Measurements from ENCODE around the gene ST3GAL3. TPM values are rescaled to one million over a fixed set of nuclear protein-coding genes. Genes with fewer than 3 reads are reported as not detected.
A peak's percentile ranks its signal among the peaks of the same experiment; 100 is the strongest.

Gene ST3GAL3
- total and polyA plus RNA-seq, 7 donors: 22.2 to 53.2 (median 44.5) TPM

- TF ChIP-seq CTCF (IDR thresholded peaks at IDR 0.05): no peak
- no peaks in the 10 kb centered on the region for H3K9me3 ChIP-seq
- H3K36me3 ChIP-seq (ENCODE audit: insufficient read depth in 1 of 2, low read depth in 1 of 2): peaks cover 0 to 34% of the 10 kb centered on the region in 2 donors
- ATAC-seq (peak in 1 of 4 donors; percentile 15), DNase-seq (peak; percentile 64 to 74)
- H3K27ac ChIP-seq: peak within 1 kb of the TSS; percentile 74
- peak within 1 kb of the TSS; percentile 94 for H3K4me3 ChIP-seq
- no peaks in the 10 kb centered on the region for H3K27me3 ChIP-seq (ENCODE audit: insufficient read depth in 3 of 3, low read length in 2 of 3)
- intact Hi-C loops (cut with DNase I): no loop called here
- peaks cover 35% of the 10 kb centered on the region for H3K4me1 ChIP-seq
- 7 to 18% (median 17%) methylated on average over 21 to 54 of the region's 54 CpGs for WGBS, 3 donors
Measured at GRCh38 chr1:43978551-43979260, 271.4 kb downstream of the ST3GAL3 start, which contains the start of gene B4GALT2. Gene B4GALT2, plus strand, starts transcription at chr1:43979210. Its CDS starts 1,951 bp downstream, at chr1:43981161.

GRCh38 chr1:43979261-43979527, 271.9 kb downstream of the ST3GAL3 start:
- intact Hi-C loops (cut with DNase I): no loop called here

GRCh38 chr1:43979528-43980254, 272.4 kb downstream of the ST3GAL3 start:
- Histone ChIP-seq H3K9me3 (no peaks in the 10 kb centered on the region), H3K4me1 (peaks cover 28% of the 10 kb centered on the region), H3K4me3 (peak overlapping the region; percentile 94), H3K27ac (peak overlapping the region; percentile 74), H3K36me3 (ENCODE audit: insufficient read depth in 1 of 2, low read depth in 1 of 2) (peaks cover 0 to 40% of the 10 kb centered on the region in 2 donors), H3K27me3 (ENCODE audit: insufficient read depth in 3 of 3, low read length in 2 of 3) (no peaks in the 10 kb centered on the region)
- no peak for TF ChIP-seq CTCF (IDR thresholded peaks at IDR 0.05)
- WGBS, 3 donors: 2 to 8% (median 3%) methylated on average over 21 to 45 of the region's 45 CpGs
- DNase-seq (peak; percentile 53 to 75), ATAC-seq (peak; percentile 11 to 19 (median 15))
- intact Hi-C loops (cut with DNase I): no loop called here

More at GRCh38 chr1:43979261-43979527, 271.9 kb downstream of the ST3GAL3 start:
- Histone ChIP-seq H3K4me3 (peak overlapping the region; percentile 94), H3K27ac (peak overlapping the region; percentile 74), H3K36me3 (ENCODE audit: insufficient read depth in 1 of 2, low read depth in 1 of 2) (peaks cover 0 to 35% of the 10 kb centered on the region in 2 donors), H3K27me3 (ENCODE audit: insufficient read depth in 3 of 3, low read length in 2 of 3) (no peaks in the 10 kb centered on the region), H3K9me3 (no peaks in the 10 kb centered on the region), H3K4me1 (peaks cover 30% of the 10 kb centered on the region)
- no peak for TF ChIP-seq CTCF (IDR thresholded peaks at IDR 0.05)
- DNase-seq (no peak), ATAC-seq (no peak)
- 0 to 2% (median 1%) methylated on average over 11 to 45 of the region's 45 CpGs for WGBS, 3 donors

GRCh38 chr1:43980255-43981134, 273.2 kb downstream of the ST3GAL3 start:
- Histone ChIP-seq H3K27ac (peak overlapping the region; percentile 74), H3K36me3 (ENCODE audit: insufficient read depth in 1 of 2, low read depth in 1 of 2) (peaks cover 0 to 44% of the 10 kb centered on the region in 2 donors)
- intact Hi-C loops (cut with DNase I): no loop called here

More at GRCh38 chr1:43980255-43981134, 273.2 kb downstream of the ST3GAL3 start:
- no peak for ATAC-seq
- no peak for DNase-seq
- Histone ChIP-seq H3K4me3 (peak overlapping the region; percentile 94), H3K4me1 (peaks cover 27% of the 10 kb centered on the region), H3K9me3 (no peaks in the 10 kb centered on the region), H3K27me3 (ENCODE audit: insufficient read depth in 3 of 3, low read length in 2 of 3) (no peaks in the 10 kb centered on the region)
- WGBS, 3 donors: 55 to 60% (median 57%) methylated on average over 13 of the region's 13 CpGs
- TF ChIP-seq CTCF (IDR thresholded peaks at IDR 0.05): no peak

Other genes with a start within 250 kb of the ST3GAL3 start
- 1 to 10 TPM; 1.9 to 8.9 (median 3.8) TPM for gene PTPRF, start 176.7 kb upstream of the ST3GAL3 start, total RNA-seq
- gene PTPRF, start 176.7 kb upstream of the ST3GAL3 start, polyA plus RNA-seq: 1 to 10 TPM in 1 of 3 donors, under 1 TPM in 2; 0.65 to 1.3 (median 0.93) TPM
- gene KDM4A, start 57.4 kb upstream of the ST3GAL3 start, total RNA-seq: 10 to 100 TPM; 10.4 to 15.5 (median 13.7) TPM
- gene KDM4A, start 57.4 kb upstream of the ST3GAL3 start, polyA plus RNA-seq: 10 to 100 TPM in 1 of 3 donors, 1 to 10 TPM in 2; 3.9 to 12.8 (median 4.5) TPM
- gene ARTN, start 226.3 kb downstream of the ST3GAL3 start, total RNA-seq: under 1 TPM in 3 of 4 donors, not detected in 1; 0.42 to 0.79 (median 0.71) TPM
- under 1 TPM; 0.05 to 0.44 (median 0.06) TPM for gene ARTN, start 226.3 kb downstream of the ST3GAL3 start, polyA plus RNA-seq
- 100 to 1,000 TPM in 3 of 4 donors, 10 to 100 TPM in 1; 92.4 to 140 (median 108) TPM for gene IPO13, start 239.4 kb downstream of the ST3GAL3 start, total RNA-seq
- gene IPO13, start 239.4 kb downstream of the ST3GAL3 start, polyA plus RNA-seq: 10 to 100 TPM; 26.8 to 93.0 (median 41.5) TPM

Measured in psoas muscle (tissue), 8 donors.